IMR-90 (cell line): ENCODE results near the gene HGFAC.

ENCODE experiments used
- CHD1 ChIP-seq: IDR thresholded peaks from 2 replicates; pipeline ENCODE4 v1.6.1; 2012; ENCODE audit warnings: low read depth, low read length, improper control_type of control experiment
- CTCF ChIP-seq: conservative IDR thresholded peaks from 2 replicates; pipeline ENCODE4 v1.5.1; 2012; ENCODE audit warnings: mild to moderate bottlenecking, low read depth, low read length, improper control_type of control experiment
- POLR2A ChIP-seq: IDR thresholded peaks from 2 replicates; pipeline ENCODE4 v1.6.1; 2012; ENCODE audit warnings: mild to moderate bottlenecking, low read depth, low read length
- RCOR1 ChIP-seq: IDR thresholded peaks from 2 replicates; pipeline ENCODE4 v1.6.1; 2012; ENCODE audit warnings: mild to moderate bottlenecking, low read length, improper control_type of control experiment; ENCODE audit not compliant: insufficient replicate concordance
- RFX5 ChIP-seq: IDR thresholded peaks from 2 replicates; pipeline ENCODE4 v1.8.0; 2012; ENCODE audit warnings: low read depth, mild to moderate bottlenecking, low read length, moderate library complexity
- SMC3 ChIP-seq: fragments of 150-350 bp; IDR thresholded peaks from 2 replicates; pipeline ENCODE4 v1.6.1; 2016; ENCODE audit warnings: low read depth, mild to moderate bottlenecking, antibody characterized with exemption, low read length, moderate library complexity
- USF2 ChIP-seq: fragments of 150-350 bp; IDR thresholded peaks from 2 replicates; pipeline ENCODE4 v1.6.1; 2017; ENCODE audit warnings: mild to moderate bottlenecking, antibody characterized with exemption, low read length, low read depth

- no peak for TF ChIP-seq CTCF
- TF ChIP-seq RFX5, result no peak
- TF ChIP-seq USF2, result no peak
- TF ChIP-seq POLR2A, result no peak
- TF ChIP-seq RCOR1, result no peak
- TF ChIP-seq SMC3, result no peak
- TF ChIP-seq CHD1, result no peak
Measured at GRCh38 chr4:3392321-3392720, 49.4 kb upstream of the HGFAC start.
